SU-DHL-6 (cell line): ENCODE data around the gene HGFAC.
"Not testable (repeated sequence)": the region's sequence is repeated elsewhere in the genome, so short reads cannot be mapped to it uniquely, and the experiment has no call there.

Source experiments
- H2AFZ ChIP-seq: fragments of 200-600 bp; sonication (generic); 2 replicates; pipeline ENCODE4 v1.6.1; 2014; ENCODE audit warnings: low read depth, mild to moderate bottlenecking, moderate library complexity, mixed read lengths, antibody characterized with exemption, low read length; ENCODE audit not compliant: severe bottlenecking
- H3F3A ChIP-seq: fragments of 200-600 bp; shearing (Covaris generic); 2 replicates; pipeline ENCODE4 v1.6.0; 2016; ENCODE audit warnings: antibody characterized with exemption, mild to moderate bottlenecking; ENCODE audit not compliant: insufficient read depth
- H3K27ac ChIP-seq: fragments of 200-600 bp; sonication (generic); 2 replicates; pipeline ENCODE4 v1.5.1; 2016; ENCODE audit warnings: low read depth, mild to moderate bottlenecking, low read length, moderate library complexity, mixed read lengths
- H3K27me3 ChIP-seq: fragments of 200-600 bp; sonication (generic), shearing (Covaris generic); 2 replicates; pipeline ENCODE4 v1.6.0; 2014; ENCODE audit warnings: mild to moderate bottlenecking, low read length
- H3K36me3 ChIP-seq: fragments of 200-600 bp; sonication (generic); 2 replicates; pipeline ENCODE4 v1.6.1; 2014; ENCODE audit warnings: mild to moderate bottlenecking, low read length, mixed read lengths
- H3K4me2 ChIP-seq: fragments of 300-600, 200-600 bp; shearing (Covaris generic), sonication (generic); 2 replicates; pipeline ENCODE4 v1.6.0; 2014; ENCODE audit warnings: low read length, low read depth, mild to moderate bottlenecking; ENCODE audit not compliant: poor library complexity, severe bottlenecking
- H3K4me3 ChIP-seq: fragments of 200-600 bp; sonication (generic); 2 replicates; pipeline ENCODE4 v1.5.1; 2014; ENCODE audit warnings: antibody characterized with exemption, low read length, mild to moderate bottlenecking, mixed read lengths; ENCODE audit not compliant: insufficient read depth, poor library complexity, severe bottlenecking
- H3K79me2 ChIP-seq: fragments of 200-600 bp; sonication (generic); 2 replicates; pipeline ENCODE4 v1.6.1; 2014; ENCODE audit warnings: mild to moderate bottlenecking, low read length, moderate library complexity; ENCODE audit not compliant: insufficient read depth
- H3K9ac ChIP-seq: fragments of 200-600 bp; sonication (generic); 2 replicates; pipeline ENCODE4 v1.7.0; 2014; ENCODE audit warnings: mild to moderate bottlenecking, low read length
- H3K9me2 ChIP-seq: fragments of 200-600 bp; sonication (generic); replicated peaks from 2 replicates; pipeline ENCODE4 v1.6.1; 2014; ENCODE audit warnings: low read length; ENCODE audit not compliant: insufficient read depth
- H3K9me3 ChIP-seq: fragments of 200-600 bp; sonication (generic); 2 replicates; pipeline ENCODE4 v1.6.1; 2014; ENCODE audit warnings: low read length, mixed read lengths; ENCODE audit not compliant: insufficient read depth
- H4K20me1 ChIP-seq: fragments of 200-600 bp; sonication (generic); 2 replicates; pipeline ENCODE4 v1.6.1; 2014; ENCODE audit warnings: low read depth, mild to moderate bottlenecking, antibody characterized with exemption, low read length, moderate library complexity, mixed read lengths
- CTCF ChIP-seq: fragments of 200-600 bp; sonication (generic); IDR thresholded peaks from one replicate; pipeline ENCODE4 v1.5.1; 2017; ENCODE audit warnings: antibody characterized with exemption, mild to moderate bottlenecking, low read length, moderate library complexity; ENCODE audit not compliant: insufficient read depth, poor library complexity, severe bottlenecking
- EZH2phosphoT487 ChIP-seq: fragments of 200-600 bp; sonication (generic), shearing (Covaris generic); conservative IDR thresholded peaks from 2 replicates; pipeline ENCODE4 v1.6.1; 2018; ENCODE audit warnings: mild to moderate bottlenecking, antibody characterized with exemption, low read length, moderate library complexity, mixed read lengths

Gene HGFAC

GRCh38 chr4:3409571-3410091, 32.1 kb upstream of the HGFAC start:
- no peak overlapping the region for H2AFZ ChIP-seq
- no peak overlapping the region for H3K4me2 ChIP-seq
- H3K9me3 ChIP-seq = no peaks in the 10 kb centered on the region
- H3K27me3 ChIP-seq = no peaks in the 10 kb centered on the region
- TF ChIP-seq EZH2phosphoT487 = no peak
- TF ChIP-seq CTCF = no peak
- no peaks in the 10 kb centered on the region for H3K9me2 ChIP-seq
- no peak overlapping the region for H3K27ac ChIP-seq
- no peak overlapping the region for H3K4me3 ChIP-seq
- no peaks in the 10 kb centered on the region for H3F3A ChIP-seq
- H3K36me3 ChIP-seq = no peaks in the 10 kb centered on the region
- no peaks in the 10 kb centered on the region for H3K79me2 ChIP-seq
- no peaks in the 10 kb centered on the region for H4K20me1 ChIP-seq
- H3K9ac ChIP-seq = no peak overlapping the region

DNA sequence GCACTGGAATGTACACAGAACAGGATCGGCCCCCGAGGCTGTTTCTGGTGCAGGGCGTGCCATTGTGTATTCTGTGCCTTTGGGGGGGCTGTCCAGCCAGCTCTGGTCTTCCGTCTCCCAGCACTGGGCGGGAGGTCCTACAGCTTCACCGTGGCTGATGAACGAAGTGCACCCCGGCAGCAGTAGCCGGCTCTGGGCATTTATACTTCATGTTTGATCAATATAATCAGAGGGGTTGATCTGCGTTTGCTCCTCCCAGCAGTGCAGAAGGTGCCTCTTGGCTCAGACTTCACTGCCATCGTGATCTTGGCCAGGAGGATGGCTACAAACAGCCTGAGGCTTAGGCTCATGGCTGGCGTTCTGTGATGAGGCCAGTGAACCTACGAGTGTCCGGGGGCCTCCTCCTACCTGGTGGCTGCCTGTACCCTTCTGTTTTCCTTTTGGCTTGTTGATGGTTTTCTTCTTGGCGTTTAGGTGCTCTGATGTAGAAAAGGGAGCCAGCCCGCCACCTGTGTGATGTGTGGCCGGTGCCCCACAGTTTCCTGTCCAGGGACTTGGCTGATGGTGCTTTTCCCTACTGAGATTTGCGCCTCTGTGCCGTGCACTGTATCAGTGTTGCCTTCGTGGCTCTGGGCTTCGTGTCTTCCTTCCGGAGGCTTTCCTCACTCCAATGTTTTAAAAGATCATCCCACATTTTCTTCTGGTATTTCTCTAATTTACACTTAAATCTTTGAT, 31.2 kb upstream of the HGFAC start:
- no peak overlapping the region for H3K27ac ChIP-seq
- H3K4me2 ChIP-seq = no peak overlapping the region
- H3K27me3 ChIP-seq = no peaks in the 10 kb centered on the region
- TF ChIP-seq EZH2phosphoT487 (no peak), CTCF (no peak)
- no peak overlapping the region for H3K9ac ChIP-seq
- no peaks in the 10 kb centered on the region for H3K9me2 ChIP-seq
- no peaks in the 10 kb centered on the region for H3K9me3 ChIP-seq
- H3K79me2 ChIP-seq = no peaks in the 10 kb centered on the region
- no peaks in the 10 kb centered on the region for H3K36me3 ChIP-seq
- H3F3A ChIP-seq = no peaks in the 10 kb centered on the region
- no peak overlapping the region for H2AFZ ChIP-seq
- H4K20me1 ChIP-seq = no peaks in the 10 kb centered on the region
- no peak overlapping the region for H3K4me3 ChIP-seq

GRCh38 chr4:3411190-3411589, 30.6 kb upstream of the HGFAC start:
- not testable (repeated sequence) for H3K27ac ChIP-seq, H3F3A ChIP-seq, H3K9ac ChIP-seq, H3K36me3 ChIP-seq, H3K4me2 ChIP-seq, H3K79me2 ChIP-seq, H3K9me2 ChIP-seq, H3K27me3 ChIP-seq, H3K4me3 ChIP-seq, H4K20me1 ChIP-seq, H3K9me3 ChIP-seq, H2AFZ ChIP-seq

- Histone ChIP-seq H3K4me3 (no peak overlapping the region), H3K9ac (no peak overlapping the region), H3K79me2 (no peaks in the 10 kb centered on the region), H2AFZ (no peak overlapping the region), H3K27me3 (no peaks in the 10 kb centered on the region), H3K4me2 (no peak overlapping the region), H3F3A (no peaks in the 10 kb centered on the region), H4K20me1 (no peaks in the 10 kb centered on the region), H3K36me3 (no peaks in the 10 kb centered on the region), H3K9me2 (no peaks in the 10 kb centered on the region), H3K9me3 (no peaks in the 10 kb centered on the region), H3K27ac (no peak overlapping the region)
- no peak for TF ChIP-seq CTCF
- no peak for TF ChIP-seq EZH2phosphoT487
Measured at GRCh38 chr4:3411676-3412075, 30.1 kb upstream of the HGFAC start.
